IMR-90 (cell line): Measurements from ENCODE around the gene CKAP2L. TPM values are rescaled to one million over a fixed set of nuclear protein-coding genes. Genes with fewer than 3 reads are reported as not detected.

Source experiments
- ATAC-seq: fragments of 200-7000 bp; cut with Tn5 transposase; 2 replicates; pipeline ENCODE4 v1.9.1; 2020; ENCODE audit warnings: low read depth, mild to moderate bottlenecking, moderate library complexity
- BruUV-seq: library from RNA; stranded (reverse); fragments of 400-500 nt; replicated peaks from 2 replicates; lab custom pipeline; 2021; lab: Mats Ljungman, UMichigan
- CTCF ChIA-PET: fragments of 300-600 bp; formaldehyde crosslinking; extraction: SDS; loops from one replicate; lab custom pipeline; 2021; ENCODE audit warnings: antibody characterized with exemption; lab: Yijun Ruan, JAX
- POLR2A ChIA-PET: fragments of 300-600 bp; sonication (Branson Sonifier 250); formaldehyde crosslinking; loops from one replicate; lab custom pipeline; 2022; ENCODE audit warnings: antibody characterized with exemption; ENCODE audit not compliant: unreplicated experiment; lab: Charles Lee
- DNase-seq: peaks from one replicate; pipeline ENCODE4 v3.0.0; 2013
- H2AFZ ChIP-seq: replicated peaks from 2 replicates; pipeline ENCODE3; 2013; ENCODE audit warnings: low read length, mild to moderate bottlenecking; ENCODE audit not compliant: poor library complexity
- H2AK5ac ChIP-seq: 2 replicates; pipeline ENCODE4 v1.6.1; 2013; ENCODE audit warnings: low read depth, low read length, inconsistent platforms
- H2AK9ac ChIP-seq: replicated peaks from 2 replicates; pipeline ENCODE3; 2013; ENCODE audit warnings: mild to moderate bottlenecking, low read depth, low read length, moderate library complexity; ENCODE audit not compliant: poor library complexity
- H2BK120ac ChIP-seq: 2 replicates; pipeline ENCODE4 v1.6.1; 2013; ENCODE audit warnings: low read depth, low read length, inconsistent platforms
- H2BK15ac ChIP-seq: 3 replicates; pipeline ENCODE4 v1.6.1; 2013; ENCODE audit warnings: low read depth, low read length, inconsistent platforms
- H2BK20ac ChIP-seq: 2 replicates; pipeline ENCODE4 v1.6.1; 2013; ENCODE audit warnings: low read depth, mild to moderate bottlenecking, inconsistent platforms, low read length, moderate library complexity
- H2BK5ac ChIP-seq: 2 replicates; pipeline ENCODE4 v1.6.1; 2013; ENCODE audit warnings: mild to moderate bottlenecking, low read depth, low read length, inconsistent platforms; ENCODE audit not compliant: poor library complexity, severe bottlenecking
- H3K14ac ChIP-seq: replicated peaks from 2 replicates; pipeline ENCODE4 v1.6.1; 2013; ENCODE audit warnings: low read depth, low read length, inconsistent platforms
- H3K18ac ChIP-seq: 2 replicates; pipeline ENCODE4 v1.6.1; 2013; ENCODE audit warnings: low read depth, low read length, control low read depth
- H3K23ac ChIP-seq: 2 replicates; pipeline ENCODE4 v1.6.1; 2013; ENCODE audit warnings: low read depth, low read length, inconsistent platforms
- H3K27ac ChIP-seq: 2 replicates; pipeline ENCODE4 v1.5.1; 2013; ENCODE audit warnings: mild to moderate bottlenecking, control low read depth, low read length; ENCODE audit not compliant: insufficient read depth
- H3K27me3 ChIP-seq: 2 replicates; pipeline ENCODE4 v1.6.1; 2013; ENCODE audit warnings: low read length; ENCODE audit not compliant: control insufficient read depth, insufficient read depth
- H3K36me3 ChIP-seq: 2 replicates; pipeline ENCODE4 v1.6.1; 2013; ENCODE audit warnings: low read length, mixed read lengths; ENCODE audit not compliant: control insufficient read depth, insufficient read depth
- H3K4ac ChIP-seq: 2 replicates; pipeline ENCODE4 v1.6.1; 2013; ENCODE audit warnings: low read depth, low read length, inconsistent platforms
- H3K4me1 ChIP-seq: 2 replicates; pipeline ENCODE4 v1.6.1; 2013; ENCODE audit warnings: low read length, mixed read lengths; ENCODE audit not compliant: control insufficient read depth, insufficient read depth
- H3K4me2 ChIP-seq: 2 replicates; pipeline ENCODE4 v1.6.1; 2013; ENCODE audit warnings: low read depth, mild to moderate bottlenecking, control low read depth, low read length, moderate library complexity
- H3K4me3 ChIP-seq: 2 replicates; pipeline ENCODE4 v1.5.1; 2013; ENCODE audit warnings: low read depth, mild to moderate bottlenecking, control low read depth, low read length, moderate library complexity; ENCODE audit not compliant: insufficient read depth
- H3K56ac ChIP-seq: 2 replicates; pipeline ENCODE4 v1.6.1; 2013; ENCODE audit warnings: low read length, inconsistent platforms; ENCODE audit not compliant: insufficient read depth; ENCODE audit errors: extremely low read depth
- H3K79me1 ChIP-seq, 2 experiments: 2 replicates each; pipeline ENCODE4 v1.6.1; 2013; ENCODE audit warnings: low read length in 2 of 2, inconsistent platforms in 1 of 2, low read depth in 1 of 2
- H3K9ac ChIP-seq: 2 replicates; pipeline ENCODE4 v1.6.1; 2013; ENCODE audit warnings: low read depth, low read length, control low read depth
- H3K9me1 ChIP-seq: 2 replicates; pipeline ENCODE4 v1.6.1; 2013; ENCODE audit warnings: low read length, inconsistent platforms; ENCODE audit not compliant: insufficient read depth
- H3K9me3 ChIP-seq: 2 replicates; pipeline ENCODE4 v1.6.1; 2013; ENCODE audit warnings: low read length; ENCODE audit not compliant: control insufficient read depth, insufficient read depth
- H4K20me1 ChIP-seq: 2 replicates; pipeline ENCODE4 v1.6.1; 2013; ENCODE audit warnings: low read length, inconsistent platforms; ENCODE audit not compliant: insufficient read depth
- H4K5ac ChIP-seq: 2 replicates; pipeline ENCODE4 v1.6.1; 2013; ENCODE audit warnings: mild to moderate bottlenecking, low read depth, low read length, control low read depth
- H4K8ac ChIP-seq, 2 experiments: 2 replicates each; pipeline ENCODE4 v1.6.1; 2013; ENCODE audit warnings: low read depth in 2 of 2, low read length in 2 of 2, control low read depth in 1 of 2, inconsistent platforms in 1 of 2
- H4K91ac ChIP-seq: 2 replicates; pipeline ENCODE4 v1.6.1; 2013; ENCODE audit warnings: low read depth, low read length, inconsistent platforms; ENCODE audit not compliant: insufficient read depth
- FOS ChIP-seq: fragments of 150-350 bp; IDR thresholded peaks from 2 replicates; pipeline ENCODE4 v1.6.1; 2016; ENCODE audit warnings: low read depth, low read length
- MXI1 ChIP-seq: IDR thresholded peaks from 2 replicates; pipeline ENCODE4 v1.6.1; 2012; ENCODE audit warnings: low read depth, mild to moderate bottlenecking, low read length, moderate library complexity, borderline replicate concordance
- WGBS, 2 experiments: methylation state at CpG; one replicate each; pipeline versions ENCODE4 v1.1.5 to v1.1.7; 2013; ENCODE audit warnings: missing lambda C conversion rate in 2 of 2; ENCODE audit not compliant: insufficient read length in 1 of 2; ENCODE audit errors: extremely low coverage in 2 of 2; 5-methylcytosine and 5-hydroxymethylcytosine counted together
- dilution Hi-C: fragments of 300-500 bp; cut with HindIII; formaldehyde crosslinking; loops from one replicate; pipeline ENCODE4 v1.14.3; 2018; ENCODE audit warnings: low sequenced_read_pairs; ENCODE audit not compliant: unreplicated experiment
- in situ Hi-C: fragments of 300-500 bp; cut with MboI; formaldehyde crosslinking; loops from 3 replicates; pipeline ENCODE4 v1.14.3; 2019; ENCODE audit warnings: low sequenced_read_pairs, inconsistent platforms, mixed read lengths
- intact Hi-C: fragments of 100-400 bp; cut with micrococcal nuclease; formaldehyde crosslinking; loops from 2 replicates; pipeline ENCODE4 v1.10.0; 2022
- polyA plus RNA-seq, 3 experiments: library from polyadenylated mRNA; depleted of rRNA; stranded (reverse); fragments of >200 nt; gene quantifications; 2 replicates each; pipeline ENCODE4 v1.2.3, GENCODE V29; 2012; ENCODE audit warnings: low replicate concordance in 1 of 3
- total RNA-seq: library from RNA; depleted of rRNA; stranded (reverse); fragments of >200 nt; gene quantifications from 2 replicates; pipeline ENCODE4 v1.2.3, GENCODE V29; 2012

Gene CKAP2L
- total and polyA plus RNA-seq, 2 of the 4 experiments (the other 2 are of a cell fraction) = 6.4 to 9.9 TPM

- Histone ChIP-seq H4K5ac (no peak overlapping the region), H3K79me1 (no peaks in the 10 kb centered on the region; a peak in 1 of 4 replicates), H2BK5ac (no peak overlapping the region), H4K8ac (no peak overlapping the region), H3K18ac (no peak overlapping the region), H3K4me1 (peaks cover 1% of the 10 kb centered on the region; the same call in 1 of the 2 replicates), H3K9ac (no peak overlapping the region), H3K56ac (no peak overlapping the region), H3K4ac (no peak overlapping the region), H3K4me2 (no peak overlapping the region), H3K4me3 (no peak overlapping the region), H3K27me3 (no peaks in the 10 kb centered on the region), H2AK5ac (no peak overlapping the region), H3K14ac (no peak overlapping the region), H3K9me3 (no peaks in the 10 kb centered on the region), H3K23ac (no peak overlapping the region), H2AFZ (no peak overlapping the region), H2BK120ac (no peak overlapping the region), H3K36me3 (peaks cover 2% of the 10 kb centered on the region; the same call in 1 of the 2 replicates), H2AK9ac (no peak overlapping the region), H4K20me1 (no peaks in the 10 kb centered on the region), H3K27ac (no peak overlapping the region), H3K9me1 (peaks cover 3% of the 10 kb centered on the region; the same call in 1 of the 2 replicates), H2BK15ac (no peak overlapping the region), H2BK20ac (no peak overlapping the region), H4K91ac (no peak overlapping the region)
- dilution Hi-C loops = no loop called here
- no peak for DNase-seq
- no peak for ATAC-seq
- in situ Hi-C loops = no loop called here
- CTCF ChIA-PET = interaction anchor here (0.6 kb wide), 1 partner anchor 8 kb away, joined by 3 read pairs; no protein-coding TSS in a partner anchor
- intact Hi-C loops = no loop called here
- no TSS peak for BruUV-seq
- no peak for TF ChIP-seq FOS
- TF ChIP-seq MXI1 = no peak
- POLR2A ChIA-PET = no interaction called here
- WGBS, 2 experiments = no CpG with 5 or more reads among the region's 1 CpG
These were observed 30.5 kb downstream of the CKAP2L start for GRCh38 chr2:112733871-112734270.
